BE2C (cell line): Measurements from ENCODE around the gene KCNG2.

Source experiments
- DNase-seq: peaks from one replicate; pipeline ENCODE4 v3.0.0-alpha.2; 2020
- H3K27me3 ChIP-seq: fragments of 250-450 bp; sonication (Bioruptor Pico); 2 replicates; pipeline ENCODE4 v1.5.1; 2020; ENCODE audit warnings: mild to moderate bottlenecking
- H3K36me3 ChIP-seq: fragments of 250-450 bp; sonication (Bioruptor Pico); 2 replicates; pipeline ENCODE4 v1.5.1; 2020; ENCODE audit warnings: mild to moderate bottlenecking
- H3K4me1 ChIP-seq: fragments of 250-450 bp; sonication (Bioruptor Pico); 2 replicates; pipeline ENCODE4 v1.5.1; 2020
- H3K4me3 ChIP-seq: 2 replicates; pipeline ENCODE4 v1.5.1; 2011; ENCODE audit warnings: low read depth, low read length
- H3K9me3 ChIP-seq: fragments of 250-450 bp; sonication (Bioruptor Pico); 2 replicates; pipeline ENCODE4 v1.5.1; 2020
- TF ChIP-seq, protein P1 (sequence below): IDR thresholded peaks from 2 replicates; pipeline ENCODE4 v1.5.1; 2012; ENCODE audit warnings: mild to moderate bottlenecking, low read depth, low read length

The KCNG2 gene

DNA sequence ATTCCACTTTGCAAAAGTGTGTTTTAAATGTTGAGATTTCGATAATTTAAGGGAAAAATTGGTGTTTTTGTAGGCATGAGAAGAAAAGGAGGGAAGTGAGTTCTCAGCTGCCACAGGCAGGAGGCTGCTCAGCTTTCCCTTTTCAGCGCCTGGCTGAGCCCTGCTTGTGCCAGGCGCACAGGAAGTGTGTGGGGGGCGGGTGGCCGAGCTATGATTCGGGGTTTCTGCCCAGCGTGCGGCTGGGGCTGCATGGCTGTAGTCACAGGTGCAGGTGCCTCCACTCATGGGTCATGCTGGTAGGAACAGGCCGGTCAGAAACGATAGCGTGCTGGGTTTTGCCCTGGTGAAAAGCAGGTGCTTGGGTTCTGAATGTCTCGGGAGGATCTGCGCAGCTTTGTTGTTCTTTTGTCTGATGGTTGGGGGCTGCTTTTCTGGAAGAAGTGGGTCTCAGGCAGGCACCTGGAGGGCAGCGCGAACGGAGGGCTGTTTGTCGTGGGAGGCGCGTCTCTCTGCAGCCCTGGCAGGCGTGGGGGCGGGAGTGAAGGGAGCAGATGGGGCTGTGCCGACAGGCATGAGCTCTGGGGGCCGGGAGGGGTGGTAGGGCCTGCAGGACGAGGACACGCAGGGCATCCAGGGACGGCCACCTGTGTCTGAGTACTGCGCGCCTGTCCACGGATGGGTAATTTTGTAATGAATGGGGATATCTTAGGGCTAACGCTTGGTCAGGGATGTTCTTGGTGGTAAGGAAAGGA, 2.1 kb downstream of the KCNG2 start:
- Histone ChIP-seq H3K27me3 (peaks cover 34% of the 10 kb centered on the region), H3K4me3 (no peak overlapping the region), H3K4me1 (no peaks in the 10 kb centered on the region), H3K36me3 (no peaks in the 10 kb centered on the region), H3K9me3 (no peaks in the 10 kb centered on the region)
- TF ChIP-seq, protein P1, sequence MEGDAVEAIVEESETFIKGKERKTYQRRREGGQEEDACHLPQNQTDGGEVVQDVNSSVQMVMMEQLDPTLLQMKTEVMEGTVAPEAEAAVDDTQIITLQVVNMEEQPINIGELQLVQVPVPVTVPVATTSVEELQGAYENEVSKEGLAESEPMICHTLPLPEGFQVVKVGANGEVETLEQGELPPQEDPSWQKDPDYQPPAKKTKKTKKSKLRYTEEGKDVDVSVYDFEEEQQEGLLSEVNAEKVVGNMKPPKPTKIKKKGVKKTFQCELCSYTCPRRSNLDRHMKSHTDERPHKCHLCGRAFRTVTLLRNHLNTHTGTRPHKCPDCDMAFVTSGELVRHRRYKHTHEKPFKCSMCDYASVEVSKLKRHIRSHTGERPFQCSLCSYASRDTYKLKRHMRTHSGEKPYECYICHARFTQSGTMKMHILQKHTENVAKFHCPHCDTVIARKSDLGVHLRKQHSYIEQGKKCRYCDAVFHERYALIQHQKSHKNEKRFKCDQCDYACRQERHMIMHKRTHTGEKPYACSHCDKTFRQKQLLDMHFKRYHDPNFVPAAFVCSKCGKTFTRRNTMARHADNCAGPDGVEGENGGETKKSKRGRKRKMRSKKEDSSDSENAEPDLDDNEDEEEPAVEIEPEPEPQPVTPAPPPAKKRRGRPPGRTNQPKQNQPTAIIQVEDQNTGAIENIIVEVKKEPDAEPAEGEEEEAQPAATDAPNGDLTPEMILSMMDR = no peak
- DNase-seq = no peak

DNA sequence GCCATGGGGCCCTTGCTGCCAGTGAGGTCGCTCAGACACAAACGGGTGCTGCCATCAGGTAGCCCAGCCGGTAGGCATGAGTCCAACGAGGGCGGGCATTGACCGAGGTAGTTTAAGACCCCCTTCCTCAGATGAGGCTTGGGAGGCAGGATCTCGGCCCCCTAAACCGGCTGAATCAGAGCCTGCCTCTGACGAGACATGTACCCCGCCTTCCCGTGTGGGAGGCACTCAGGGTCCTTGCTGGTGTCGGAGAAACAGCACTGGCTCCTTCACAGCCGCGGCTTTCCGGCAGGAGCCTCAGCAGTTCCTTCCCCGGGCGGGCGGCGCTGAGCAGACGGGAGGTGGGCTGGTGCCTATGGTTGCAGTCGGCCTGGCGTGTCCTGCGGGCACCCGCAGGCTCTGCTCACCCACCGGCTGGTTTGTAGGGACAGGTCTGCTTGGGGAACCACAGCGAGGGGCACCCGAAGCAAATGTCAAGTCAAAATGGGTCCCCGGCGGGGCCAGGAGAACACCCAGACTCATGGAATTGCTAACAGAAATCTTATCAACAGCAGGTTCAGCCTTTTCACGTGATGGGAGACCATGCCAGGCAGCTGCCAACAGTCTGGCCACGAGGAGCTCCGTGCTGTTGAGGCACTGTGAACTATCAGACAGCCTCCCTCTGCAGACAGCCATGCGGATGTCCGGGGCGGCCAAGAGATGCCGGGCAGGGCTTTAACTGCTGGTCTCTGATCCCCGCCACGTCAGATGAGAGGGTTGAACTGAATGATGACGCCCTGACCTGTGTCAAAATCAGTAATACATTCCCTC, 2.8 kb downstream of the KCNG2 start:
- H3K36me3 ChIP-seq = no peaks in the 10 kb centered on the region
- no peaks in the 10 kb centered on the region for H3K4me1 ChIP-seq
- DNase-seq = no peak
- TF ChIP-seq, protein P1 = no peak
- peaks cover 34% of the 10 kb centered on the region for H3K27me3 ChIP-seq
- no peaks in the 10 kb centered on the region for H3K9me3 ChIP-seq
- no peak overlapping the region for H3K4me3 ChIP-seq

DNA sequence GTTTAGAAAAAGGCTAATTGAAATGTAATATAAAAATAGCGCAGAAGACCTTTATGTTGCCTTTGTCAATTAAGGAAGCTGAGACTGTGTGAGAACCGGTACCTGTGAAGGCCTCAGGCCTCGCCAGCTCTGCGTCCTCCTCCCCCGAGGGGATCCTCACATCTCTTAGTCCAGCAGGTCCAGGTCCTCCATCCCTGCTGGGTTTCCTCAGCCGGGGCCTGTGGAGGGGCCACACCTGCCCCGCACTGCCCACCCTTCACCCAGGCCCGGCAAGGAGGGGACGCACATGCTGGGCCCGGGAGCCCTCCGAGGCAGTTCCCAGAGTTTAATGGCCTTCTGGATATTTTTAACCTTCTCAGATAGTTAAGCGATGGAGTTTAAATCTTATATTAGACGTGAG, 3.5 kb downstream of the KCNG2 start:
- Histone ChIP-seq H3K27me3 (peaks cover 34% of the 10 kb centered on the region), H3K4me3 (no peak overlapping the region), H3K4me1 (no peaks in the 10 kb centered on the region), H3K36me3 (no peaks in the 10 kb centered on the region), H3K9me3 (no peaks in the 10 kb centered on the region)
- DNase-seq = no peak
- TF ChIP-seq, protein P1 = no peak

DNA sequence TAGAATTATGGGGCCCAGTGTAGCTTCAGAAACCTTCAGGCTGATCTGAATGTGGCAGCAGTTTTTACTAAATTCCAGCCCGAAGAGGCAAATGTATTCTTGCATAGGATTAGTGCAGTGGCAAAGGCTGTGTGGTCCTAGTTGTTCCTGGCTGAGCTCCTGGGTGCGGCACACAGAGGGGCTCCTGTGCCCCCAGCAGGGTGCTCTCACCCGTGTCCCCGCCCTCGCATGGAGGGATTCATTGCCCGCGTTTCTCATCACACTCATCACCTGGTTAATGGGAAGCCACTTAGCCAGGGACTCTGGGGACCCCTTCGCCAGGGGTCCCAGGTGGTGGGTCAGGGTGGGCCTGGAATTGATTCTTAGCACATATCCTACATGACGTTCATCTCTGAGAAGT, 3.9 kb downstream of the KCNG2 start:
- Histone ChIP-seq H3K9me3 (no peaks in the 10 kb centered on the region), H3K36me3 (no peaks in the 10 kb centered on the region), H3K4me3 (no peak overlapping the region), H3K27me3 (peaks cover 30% of the 10 kb centered on the region), H3K4me1 (no peaks in the 10 kb centered on the region)
- TF ChIP-seq, protein P1 = no peak
- DNase-seq = no peak

DNA sequence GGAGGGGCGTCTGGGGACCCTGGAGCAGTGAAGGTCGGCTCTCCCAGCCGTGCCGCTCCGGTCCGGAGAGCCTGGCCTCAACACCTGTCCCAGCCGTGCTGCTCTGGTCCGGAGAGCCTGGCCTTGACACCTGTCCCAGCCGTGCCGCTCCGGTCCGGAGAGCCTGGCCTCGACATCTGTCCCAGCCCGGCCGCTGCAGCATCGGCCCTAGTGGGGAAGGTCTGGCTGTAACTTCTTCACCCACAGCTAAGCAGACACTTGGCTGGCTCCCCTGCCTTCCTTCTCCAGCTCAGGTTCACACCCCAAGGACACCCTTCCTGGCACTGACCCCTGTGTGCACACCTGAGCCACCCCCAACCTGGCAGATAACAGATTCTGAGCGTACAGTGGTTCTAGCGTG, 4.6 kb downstream of the KCNG2 start:
- TF ChIP-seq, protein P1 = no peak
- peaks cover 23% of the 10 kb centered on the region for H3K27me3 ChIP-seq
- no peak for DNase-seq
- H3K9me3 ChIP-seq = no peaks in the 10 kb centered on the region
- no peak overlapping the region for H3K4me3 ChIP-seq
- H3K4me1 ChIP-seq = no peaks in the 10 kb centered on the region
- no peaks in the 10 kb centered on the region for H3K36me3 ChIP-seq

DNA sequence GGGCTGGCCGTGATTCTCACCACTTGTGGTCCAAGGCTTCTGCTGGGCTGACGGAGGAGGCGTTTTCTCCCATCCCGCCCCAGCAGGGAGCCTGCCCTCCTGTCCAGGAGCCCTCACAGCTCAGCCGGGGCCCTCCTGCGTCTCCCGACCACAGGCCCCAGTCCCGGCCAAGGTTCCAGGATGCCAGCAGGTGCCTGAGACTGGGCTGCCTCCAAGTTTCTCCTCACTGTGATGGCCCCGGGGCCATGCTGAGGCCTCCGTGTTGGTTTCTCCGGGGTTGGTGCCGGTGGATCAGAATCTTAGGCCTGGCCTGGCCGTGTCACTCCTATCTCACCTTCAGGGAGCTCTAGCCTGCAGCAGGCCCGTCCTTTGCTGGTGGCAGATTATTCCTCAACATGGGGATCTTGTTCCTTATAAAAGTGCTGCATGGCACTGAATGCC, 5.9 kb downstream of the KCNG2 start:
- no peaks in the 10 kb centered on the region for H3K4me1 ChIP-seq

More for the DNA sequence above, 5.9 kb downstream of the KCNG2 start:
- DNase-seq = no peak
- Histone ChIP-seq H3K9me3 (no peaks in the 10 kb centered on the region), H3K36me3 (no peaks in the 10 kb centered on the region), H3K27me3 (peaks cover 13% of the 10 kb centered on the region), H3K4me3 (no peak overlapping the region)
- TF ChIP-seq, protein P1 = no peak
